ENCODE results near the gene GABRB1.
A peak's percentile ranks its signal among the peaks of the same experiment; 100 is the strongest.

Gene GABRB1

GRCh38 chr4:47415719-47416118, 384.4 kb downstream of the GABRB1 start:
- H3K27me3 ChIP-seq (ENCODE audit: control insufficient read depth in 1 of 2, insufficient read depth in 1 of 2, low read length in 2 of 2) = peaks cover 0 to 26% of the 10 kb centered on the region in 2 experiments
- no peak overlapping the region for H2BK120ac ChIP-seq (ENCODE audit: low read depth, low read length)
- no peak overlapping the region for H3K14ac ChIP-seq (ENCODE audit: low read length in 2 of 2)
- no peaks in the 10 kb centered on the region for H3K4me1 ChIP-seq (ENCODE audit: control insufficient read depth, insufficient read depth, low read depth, low read length)
- H2BK12ac ChIP-seq (ENCODE audit: low read length in 2 of 2) = no peak overlapping the region
- DNase-seq = no peak
- H2AK5ac ChIP-seq (ENCODE audit: low read length, severe bottlenecking) = no peak overlapping the region
- no peaks in the 10 kb centered on the region for H3K79me1 ChIP-seq (replicated peaks; ENCODE audit: low read length, poor library complexity, severe bottlenecking)
- no peak overlapping the region for H4K8ac ChIP-seq (ENCODE audit: low read length)
- H3K9ac ChIP-seq (ENCODE audit: low read length) = no peak overlapping the region
- H3K27ac ChIP-seq (ENCODE audit: low read length, poor library complexity, severe bottlenecking) = no peak overlapping the region
- H4K91ac ChIP-seq (ENCODE audit: low read length) = no peak overlapping the region
- H2AFZ ChIP-seq (ENCODE audit: low read depth, low read length) = no peak overlapping the region
- H2BK5ac ChIP-seq (ENCODE audit: low read depth, low read length, poor library complexity, severe bottlenecking) = no peak overlapping the region
- no peaks in the 10 kb centered on the region for H3K36me3 ChIP-seq (ENCODE audit: control insufficient read depth in 1 of 2, insufficient read depth in 2 of 2, low read depth in 1 of 2, low read length in 2 of 2)
- no peak overlapping the region for H3K23ac ChIP-seq (ENCODE audit: low read length in 2 of 2)
- H3K4ac ChIP-seq (ENCODE audit: low read depth in 1 of 2, low read length in 2 of 2) = no peak overlapping the region
- no peak overlapping the region for H3K4me3 ChIP-seq (ENCODE audit: insufficient read depth in 1 of 2, low read depth in 1 of 2, low read length in 2 of 2)
- no peak overlapping the region for H2BK15ac ChIP-seq (ENCODE audit: low read depth, poor library complexity, severe bottlenecking)
- H3K18ac ChIP-seq (ENCODE audit: low read depth in 1 of 2, low read length in 2 of 2) = no peak overlapping the region
- no peaks in the 10 kb centered on the region for H3K9me3 ChIP-seq (ENCODE audit: control insufficient read depth, low read length)
- no peak overlapping the region for H3K4me2 ChIP-seq (ENCODE audit: low read length, poor library complexity, severe bottlenecking)

DNA sequence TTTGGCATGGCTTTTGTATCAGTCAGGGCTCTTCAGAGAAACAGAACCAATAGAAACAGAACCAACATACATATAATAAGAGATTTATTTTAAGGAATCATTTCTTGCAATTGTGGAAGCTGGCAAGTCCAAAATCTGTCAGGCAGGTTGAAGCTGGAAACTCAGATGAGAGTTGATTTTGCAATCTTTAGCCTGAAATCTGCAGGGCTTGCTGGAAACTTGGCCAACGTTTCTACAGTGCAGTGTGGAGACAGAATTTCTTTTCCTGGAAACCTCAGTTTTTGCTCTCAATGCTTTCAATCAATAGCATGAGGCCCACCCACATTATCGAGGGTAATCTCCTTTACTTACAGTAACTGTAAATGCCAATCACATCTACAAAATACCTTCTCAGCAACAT, 386.8 kb downstream of the GABRB1 start:
- Histone ChIP-seq H4K8ac (ENCODE audit: low read length) (no peak overlapping the region), H2AFZ (ENCODE audit: low read depth, low read length) (no peak overlapping the region), H2BK120ac (ENCODE audit: low read depth, low read length) (no peak overlapping the region), H3K27ac (ENCODE audit: low read length, poor library complexity, severe bottlenecking) (no peak overlapping the region), H3K27me3 (ENCODE audit: control insufficient read depth in 1 of 2, insufficient read depth in 1 of 2, low read length in 2 of 2) (peaks cover 0 to 23% of the 10 kb centered on the region in 2 experiments), H3K9me3 (ENCODE audit: control insufficient read depth, low read length) (no peaks in the 10 kb centered on the region), H3K36me3 (ENCODE audit: control insufficient read depth in 1 of 2, insufficient read depth in 2 of 2, low read depth in 1 of 2, low read length in 2 of 2) (no peaks in the 10 kb centered on the region), H3K18ac (ENCODE audit: low read depth in 1 of 2, low read length in 2 of 2) (no peak overlapping the region), H4K91ac (ENCODE audit: low read length) (no peak overlapping the region), H2BK5ac (ENCODE audit: low read depth, low read length, poor library complexity, severe bottlenecking) (no peak overlapping the region), H2BK12ac (ENCODE audit: low read length in 2 of 2) (no peak overlapping the region), H2BK15ac (ENCODE audit: low read depth, poor library complexity, severe bottlenecking) (no peak overlapping the region), H3K4me1 (ENCODE audit: control insufficient read depth, insufficient read depth, low read depth, low read length) (no peaks in the 10 kb centered on the region), H2AK5ac (ENCODE audit: low read length, severe bottlenecking) (no peak overlapping the region), H3K4ac (ENCODE audit: low read depth in 1 of 2, low read length in 2 of 2) (no peak overlapping the region), H3K79me1 (replicated peaks; ENCODE audit: low read length, poor library complexity, severe bottlenecking) (no peaks in the 10 kb centered on the region), H3K23ac (ENCODE audit: low read length in 2 of 2) (no peak overlapping the region), H3K4me2 (ENCODE audit: low read length, poor library complexity, severe bottlenecking) (no peak overlapping the region), H3K14ac (ENCODE audit: low read length in 2 of 2) (no peak overlapping the region), H3K4me3 (ENCODE audit: insufficient read depth in 1 of 2, low read depth in 1 of 2, low read length in 2 of 2) (no peak overlapping the region), H3K9ac (ENCODE audit: low read length) (no peak overlapping the region)
- 48% methylated on average over 2 of the region's 2 CpGs for WGBS
- no peak for DNase-seq

- no peaks in the 10 kb centered on the region for H3K9me3 ChIP-seq (ENCODE audit: control insufficient read depth, low read length)
- H3K36me3 ChIP-seq (ENCODE audit: control insufficient read depth in 1 of 2, insufficient read depth in 2 of 2, low read depth in 1 of 2, low read length in 2 of 2) = no peaks in the 10 kb centered on the region
- no peak overlapping the region for H3K18ac ChIP-seq (ENCODE audit: low read depth in 1 of 2, low read length in 2 of 2)
- H3K27ac ChIP-seq (ENCODE audit: low read length, poor library complexity, severe bottlenecking) = no peak overlapping the region
- no peak for DNase-seq
- H2AK5ac ChIP-seq (ENCODE audit: low read length, severe bottlenecking) = no peak overlapping the region
- H3K14ac ChIP-seq (ENCODE audit: low read length in 2 of 2) = no peak overlapping the region
- peaks cover 0 to 21% of the 10 kb centered on the region in 2 experiments for H3K27me3 ChIP-seq (ENCODE audit: control insufficient read depth in 1 of 2, insufficient read depth in 1 of 2, low read length in 2 of 2)
- 76% methylated on average over 2 of the region's 2 CpGs for WGBS
- H3K4ac ChIP-seq (ENCODE audit: low read depth in 1 of 2, low read length in 2 of 2) = no peak overlapping the region
- H3K79me1 ChIP-seq (replicated peaks; ENCODE audit: low read length, poor library complexity, severe bottlenecking) = no peaks in the 10 kb centered on the region
- no peak overlapping the region for H2BK15ac ChIP-seq (ENCODE audit: low read depth, poor library complexity, severe bottlenecking)
- H3K4me3 ChIP-seq (ENCODE audit: insufficient read depth in 1 of 2, low read depth in 1 of 2, low read length in 2 of 2) = no peak overlapping the region
- no peak overlapping the region for H3K9ac ChIP-seq (ENCODE audit: low read length)
- H2BK5ac ChIP-seq (ENCODE audit: low read depth, low read length, poor library complexity, severe bottlenecking) = no peak overlapping the region
- H2BK12ac ChIP-seq (ENCODE audit: low read length in 2 of 2) = no peak overlapping the region
- H2BK120ac ChIP-seq (ENCODE audit: low read depth, low read length) = no peak overlapping the region
- no peak overlapping the region for H3K4me2 ChIP-seq (ENCODE audit: low read length, poor library complexity, severe bottlenecking)
- no peak overlapping the region for H2AFZ ChIP-seq (ENCODE audit: low read depth, low read length)
- H3K23ac ChIP-seq (ENCODE audit: low read length in 2 of 2) = no peak overlapping the region
- H4K8ac ChIP-seq (ENCODE audit: low read length) = no peak overlapping the region
- H4K91ac ChIP-seq (ENCODE audit: low read length) = no peak overlapping the region
- H3K4me1 ChIP-seq (ENCODE audit: control insufficient read depth, insufficient read depth, low read depth, low read length) = no peaks in the 10 kb centered on the region
Observed at GRCh38 chr4:47419296-47419695, 387.9 kb downstream of the GABRB1 start.

DNA sequence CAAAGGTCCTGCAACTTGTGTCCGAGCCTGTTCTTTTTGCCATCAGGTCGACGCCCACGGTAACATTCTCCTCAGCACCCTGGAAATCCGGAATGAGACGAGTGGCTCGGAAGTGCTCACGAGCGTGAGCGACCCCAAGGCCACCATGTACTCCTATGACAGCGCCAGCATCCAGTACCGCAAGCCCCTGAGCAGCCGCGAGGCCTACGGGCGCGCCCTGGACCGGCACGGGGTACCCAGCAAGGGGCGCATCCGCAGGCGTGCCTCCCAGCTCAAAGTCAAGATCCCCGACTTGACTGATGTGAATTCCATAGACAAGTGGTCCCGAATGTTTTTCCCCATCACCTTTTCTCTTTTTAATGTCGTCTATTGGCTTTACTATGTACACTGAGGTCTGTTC, 394.3 kb downstream of the GABRB1 start:
- Histone ChIP-seq H3K4ac (ENCODE audit: low read depth in 1 of 2, low read length in 2 of 2) (no peak overlapping the region), H2BK12ac (ENCODE audit: low read length in 2 of 2) (no peak overlapping the region), H3K18ac (ENCODE audit: low read depth in 1 of 2, low read length in 2 of 2) (no peak overlapping the region), H3K27me3 (ENCODE audit: control insufficient read depth in 1 of 2, insufficient read depth in 1 of 2, low read length in 2 of 2) (peaks cover 0 to 6% of the 10 kb centered on the region in 2 experiments), H3K9me3 (ENCODE audit: control insufficient read depth, low read length) (no peaks in the 10 kb centered on the region), H3K23ac (ENCODE audit: low read length in 2 of 2) (no peak overlapping the region), H3K14ac (ENCODE audit: low read length in 2 of 2) (no peak overlapping the region), H2BK120ac (ENCODE audit: low read depth, low read length) (no peak overlapping the region), H3K79me1 (replicated peaks; ENCODE audit: low read length, poor library complexity, severe bottlenecking) (no peaks in the 10 kb centered on the region), H3K4me3 (ENCODE audit: insufficient read depth in 1 of 2, low read depth in 1 of 2, low read length in 2 of 2) (peak overlapping the region in 1 of 2 experiments; percentile 18), H2BK5ac (ENCODE audit: low read depth, low read length, poor library complexity, severe bottlenecking) (no peak overlapping the region), H2AK5ac (ENCODE audit: low read length, severe bottlenecking) (no peak overlapping the region), H2BK15ac (ENCODE audit: low read depth, poor library complexity, severe bottlenecking) (no peak overlapping the region), H3K27ac (ENCODE audit: low read length, poor library complexity, severe bottlenecking) (no peak overlapping the region), H4K8ac (ENCODE audit: low read length) (no peak overlapping the region), H3K36me3 (ENCODE audit: control insufficient read depth in 1 of 2, insufficient read depth in 2 of 2, low read depth in 1 of 2, low read length in 2 of 2) (no peaks in the 10 kb centered on the region), H3K4me1 (ENCODE audit: control insufficient read depth, insufficient read depth, low read depth, low read length) (peaks cover 1% of the 10 kb centered on the region), H3K9ac (ENCODE audit: low read length) (no peak overlapping the region), H3K4me2 (ENCODE audit: low read length, poor library complexity, severe bottlenecking) (no peak overlapping the region), H2AFZ (ENCODE audit: low read depth, low read length) (no peak overlapping the region), H4K91ac (ENCODE audit: low read length) (no peak overlapping the region)
- WGBS = 95% methylated on average over 25 of the region's 25 CpGs
- DNase-seq = no peak
